Upper lobe of right lung (tissue), 1 donor: ENCODE results near the gene SPDEF. TPM values are rescaled to one million over a fixed set of nuclear protein-coding genes. Genes with fewer than 3 reads are reported as not detected.

Source experiments
- ATAC-seq: fragments of 200-7000 bp; cut with Tn5 transposase; one replicate; pipeline ENCODE4 v1.9.1; 2020; ENCODE audit warnings: mild to moderate bottlenecking, moderate library complexity
- DNase-seq: peaks from one replicate; pipeline ENCODE4 v3.0.0-alpha.2; 2020
- H3K27ac ChIP-seq: fragments of 200-600 bp; one replicate; pipeline ENCODE4 v1.8.0; 2022
- H3K27me3 ChIP-seq: fragments of 200-600 bp; one replicate; pipeline ENCODE4 v1.8.0; 2022; ENCODE audit warnings: mild to moderate bottlenecking
- H3K36me3 ChIP-seq: fragments of 200-600 bp; one replicate; pipeline ENCODE4 v1.8.0; 2022
- H3K4me1 ChIP-seq: fragments of 200-600 bp; one replicate; pipeline ENCODE4 v1.8.0; 2022
- H3K4me3 ChIP-seq: fragments of 200-600 bp; one replicate; pipeline ENCODE4 v1.8.0; 2022; ENCODE audit warnings: mild to moderate bottlenecking
- H3K9me3 ChIP-seq: fragments of 200-600 bp; one replicate; pipeline ENCODE4 v1.8.0; 2022
- intact Hi-C: fragments of 100-400 bp; cut with DNase I; formaldehyde crosslinking; loops from one replicate; pipeline ENCODE4 v1.11.0; 2022
- total RNA-seq: library from RNA; stranded (reverse); fragmentation: NEBNext Ultra II Directional; extraction: Animal tissue kit (Norgen Biotek cat#: 25700); gene quantifications from one replicate; pipeline ENCODE4 v1.2.1, GENCODE V29; 2021
- TF ChIP-seq, protein P1 (sequence below): fragments of 200-600 bp; IDR thresholded peaks from one replicate; pipeline ENCODE4 v1.8.0; 2022; ENCODE audit warnings: antibody characterized with exemption
- donor health status: DM: no; HTN: yes; CAD: no; lungs with severe emphysema.

The SPDEF gene
- total RNA-seq, 1 donor from 2014 or later, result 1.3 TPM

DNA sequence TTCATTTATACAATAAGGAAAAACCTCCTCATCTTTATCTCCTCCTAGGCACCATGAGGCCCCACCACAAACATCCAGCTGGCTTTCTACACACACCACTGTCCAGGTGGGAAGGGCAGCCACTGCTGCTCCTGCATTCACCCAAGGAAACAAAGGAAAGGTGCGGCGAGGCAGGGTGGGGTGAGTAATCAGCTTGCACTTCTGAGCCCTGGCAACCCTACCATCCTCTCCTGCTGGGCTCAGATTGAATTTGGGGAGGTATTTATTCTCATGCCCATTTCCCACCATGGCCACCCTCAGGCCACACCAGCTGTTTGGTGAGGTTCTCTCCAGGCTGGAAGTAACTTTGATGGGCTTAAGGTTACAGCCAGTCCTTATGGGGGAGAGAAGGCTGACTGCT lies 31.2 kb upstream of the SPDEF start:
- ATAC-seq, result no peak
- DNase-seq, result no peak
- no peaks in the 10 kb centered on the region for H3K27me3 ChIP-seq
- TF ChIP-seq, protein P1, sequence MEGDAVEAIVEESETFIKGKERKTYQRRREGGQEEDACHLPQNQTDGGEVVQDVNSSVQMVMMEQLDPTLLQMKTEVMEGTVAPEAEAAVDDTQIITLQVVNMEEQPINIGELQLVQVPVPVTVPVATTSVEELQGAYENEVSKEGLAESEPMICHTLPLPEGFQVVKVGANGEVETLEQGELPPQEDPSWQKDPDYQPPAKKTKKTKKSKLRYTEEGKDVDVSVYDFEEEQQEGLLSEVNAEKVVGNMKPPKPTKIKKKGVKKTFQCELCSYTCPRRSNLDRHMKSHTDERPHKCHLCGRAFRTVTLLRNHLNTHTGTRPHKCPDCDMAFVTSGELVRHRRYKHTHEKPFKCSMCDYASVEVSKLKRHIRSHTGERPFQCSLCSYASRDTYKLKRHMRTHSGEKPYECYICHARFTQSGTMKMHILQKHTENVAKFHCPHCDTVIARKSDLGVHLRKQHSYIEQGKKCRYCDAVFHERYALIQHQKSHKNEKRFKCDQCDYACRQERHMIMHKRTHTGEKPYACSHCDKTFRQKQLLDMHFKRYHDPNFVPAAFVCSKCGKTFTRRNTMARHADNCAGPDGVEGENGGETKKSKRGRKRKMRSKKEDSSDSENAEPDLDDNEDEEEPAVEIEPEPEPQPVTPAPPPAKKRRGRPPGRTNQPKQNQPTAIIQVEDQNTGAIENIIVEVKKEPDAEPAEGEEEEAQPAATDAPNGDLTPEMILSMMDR, result no peak
- intact Hi-C loops, result no loop called here
- H3K4me3 ChIP-seq, result no peak overlapping the region
- H3K36me3 ChIP-seq, result peaks cover 33% of the 10 kb centered on the region
- H3K4me1 ChIP-seq, result no peaks in the 10 kb centered on the region
- no peaks in the 10 kb centered on the region for H3K9me3 ChIP-seq
- H3K27ac ChIP-seq, result no peak overlapping the region

- H3K27me3 ChIP-seq, result no peaks in the 10 kb centered on the region
- H3K4me1 ChIP-seq, result no peaks in the 10 kb centered on the region
- TF ChIP-seq, protein P1, result no peak
- H3K27ac ChIP-seq, result no peak overlapping the region
- peaks cover 33% of the 10 kb centered on the region for H3K36me3 ChIP-seq
- DNase-seq (no peak), ATAC-seq (no peak)
- no peaks in the 10 kb centered on the region for H3K9me3 ChIP-seq
- H3K4me3 ChIP-seq, result no peak overlapping the region
- intact Hi-C loops, result no loop called here
Observed at GRCh38 chr6:34586327-34587040, 30.4 kb upstream of the SPDEF start.

DNA sequence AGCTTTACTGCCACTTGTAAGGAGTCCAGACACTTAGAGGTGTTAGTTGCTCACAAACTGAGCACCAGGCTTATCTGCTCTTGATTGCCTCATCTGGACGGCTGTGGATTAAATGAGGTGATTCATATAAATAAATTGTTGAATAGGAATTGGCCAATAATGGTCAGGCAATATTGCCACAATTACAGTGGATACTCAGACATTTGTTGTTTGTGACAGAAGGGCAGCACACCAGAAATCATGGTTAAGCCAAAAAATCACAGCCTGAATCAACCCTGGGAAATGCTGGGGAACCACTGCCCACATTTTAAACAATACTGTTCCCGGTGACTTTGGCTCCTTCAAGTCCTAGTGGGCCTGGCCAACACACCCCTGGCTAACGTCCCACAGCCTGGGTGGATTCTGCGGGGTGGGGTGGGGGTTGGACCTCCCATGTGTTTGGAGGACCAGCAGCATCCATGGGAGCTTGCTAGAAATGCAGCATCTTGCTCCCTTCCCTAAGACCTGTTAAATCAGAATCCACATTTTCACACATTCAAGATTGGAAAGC lies 29.5 kb upstream of the SPDEF start:
- intact Hi-C loops, result no loop called here
- TF ChIP-seq, protein P1, result no peak
- DNase-seq, result no peak

DNA sequence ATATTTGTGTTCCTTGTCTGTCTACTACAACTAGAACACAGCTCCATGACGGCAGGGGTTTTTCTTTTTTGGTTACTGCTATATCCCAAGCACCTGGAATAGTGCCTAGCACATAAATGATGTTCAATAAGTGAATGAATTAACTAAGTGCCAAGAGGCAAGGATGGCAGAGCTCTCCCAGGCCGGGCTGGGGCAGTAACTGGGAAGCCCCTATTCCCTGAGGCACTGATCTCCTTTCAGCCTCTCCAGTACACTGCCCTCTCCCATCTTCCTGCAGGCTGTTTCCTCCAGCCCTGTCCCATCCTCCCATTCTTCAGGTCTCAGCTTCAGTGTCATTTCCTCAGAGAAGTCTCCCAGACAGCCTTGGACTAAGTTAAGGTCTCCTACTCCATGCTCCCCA lies 29.0 kb upstream of the SPDEF start:
- no peak overlapping the region for H3K27ac ChIP-seq
- H3K4me3 ChIP-seq, result no peak overlapping the region
- DNase-seq (peak; percentile 36), ATAC-seq (no peak)
- no peaks in the 10 kb centered on the region for H3K27me3 ChIP-seq
- no peaks in the 10 kb centered on the region for H3K9me3 ChIP-seq
- TF ChIP-seq, protein P1, result no peak
- intact Hi-C loops, result no loop called here
- H3K36me3 ChIP-seq, result peaks cover 33% of the 10 kb centered on the region
- H3K4me1 ChIP-seq, result no peaks in the 10 kb centered on the region

More for the DNA sequence above, 29.5 kb upstream of the SPDEF start:
- H3K36me3 ChIP-seq, result peaks cover 33% of the 10 kb centered on the region
- no peak overlapping the region for H3K4me3 ChIP-seq
- ATAC-seq, result no peak
- no peaks in the 10 kb centered on the region for H3K4me1 ChIP-seq
- H3K9me3 ChIP-seq, result no peaks in the 10 kb centered on the region
- no peaks in the 10 kb centered on the region for H3K27me3 ChIP-seq
- no peak overlapping the region for H3K27ac ChIP-seq

DNA sequence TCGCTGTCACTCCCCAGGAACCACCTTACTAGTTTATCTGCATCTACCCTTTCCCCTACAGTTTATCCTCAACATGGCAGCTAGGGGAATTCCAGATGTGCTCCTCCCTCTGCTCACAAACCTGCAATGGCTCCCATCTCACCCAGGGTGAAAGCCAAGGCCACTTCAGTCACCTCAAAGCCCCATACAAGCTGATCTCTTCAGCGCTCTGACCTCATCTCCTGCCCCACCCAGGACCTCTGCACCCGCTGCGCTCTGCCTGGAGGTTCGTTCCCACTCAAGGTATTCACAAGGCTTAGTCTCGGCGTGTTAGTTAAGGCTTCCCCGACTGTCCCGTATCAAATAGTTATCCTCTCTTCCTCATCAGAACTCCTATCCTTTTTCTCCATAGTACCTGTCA lies 28.6 kb upstream of the SPDEF start:
- Histone ChIP-seq H3K4me3 (no peak overlapping the region), H3K36me3 (peaks cover 29% of the 10 kb centered on the region), H3K27ac (no peak overlapping the region), H3K9me3 (no peaks in the 10 kb centered on the region), H3K27me3 (no peaks in the 10 kb centered on the region), H3K4me1 (no peaks in the 10 kb centered on the region)
- DNase-seq (peak; percentile 34), ATAC-seq (no peak)
- intact Hi-C loops, result no loop called here
- TF ChIP-seq, protein P1, result no peak
